DOHH2 (cell line): ENCODE results near the gene KLK3.

ENCODE experiments used
- H3F3A ChIP-seq: fragments of 200-600 bp; sonication (generic), shearing (Covaris generic); 2 replicates; pipeline ENCODE4 v1.6.0; 2016; ENCODE audit warnings: antibody characterized with exemption, mild to moderate bottlenecking; ENCODE audit not compliant: control insufficient read depth, insufficient read depth
- H3K27ac ChIP-seq: fragments of 200-600 bp; sonication (generic); 2 replicates; pipeline ENCODE4 v1.5.1; 2014; ENCODE audit warnings: low read depth, mild to moderate bottlenecking, low read length, moderate library complexity
- H3K27me3 ChIP-seq: fragments of 200-600 bp; sonication (generic); 2 replicates; pipeline ENCODE4 v1.6.1; 2014; ENCODE audit warnings: mild to moderate bottlenecking, low read length, mixed read lengths; ENCODE audit not compliant: control insufficient read depth
- H3K36me3 ChIP-seq: fragments of 200-600 bp; sonication (generic); 2 replicates; pipeline ENCODE4 v1.6.1; 2014; ENCODE audit warnings: mild to moderate bottlenecking, low read length, moderate library complexity, mixed read lengths; ENCODE audit not compliant: control insufficient read depth
- H3K4me1 ChIP-seq: fragments of 200-600 bp; sonication (generic); 2 replicates; pipeline ENCODE4 v1.6.1; 2014; ENCODE audit warnings: mild to moderate bottlenecking, low read length, mixed read lengths; ENCODE audit not compliant: control insufficient read depth
- H3K4me2 ChIP-seq: fragments of 200-600 bp; sonication (generic); 2 replicates; pipeline ENCODE4 v1.6.0; 2014; ENCODE audit warnings: mild to moderate bottlenecking, low read length, moderate library complexity
- H3K4me3 ChIP-seq: fragments of 200-600 bp; sonication (generic); 2 replicates; pipeline ENCODE4 v1.5.1; 2014; ENCODE audit warnings: mild to moderate bottlenecking, low read length, mixed read lengths
- H3K79me2 ChIP-seq: fragments of 200-600 bp; sonication (generic); 2 replicates; pipeline ENCODE4 v1.6.1; 2014; ENCODE audit warnings: mild to moderate bottlenecking, low read length, mixed read lengths; ENCODE audit not compliant: control insufficient read depth
- H3K9me2 ChIP-seq: fragments of 200-600 bp; sonication (generic); replicated peaks from 2 replicates; pipeline ENCODE4 v1.6.1; 2014; ENCODE audit warnings: mild to moderate bottlenecking, low read length, mixed read lengths; ENCODE audit not compliant: control insufficient read depth
- H3K9me3 ChIP-seq: fragments of 200-600 bp; sonication (generic); 2 replicates; pipeline ENCODE4 v1.6.1; 2014; ENCODE audit warnings: antibody characterized with exemption, low read length, mixed read lengths; ENCODE audit not compliant: control insufficient read depth, insufficient read depth
- H4K20me1 ChIP-seq: fragments of 200-600 bp; sonication (generic); 2 replicates; pipeline ENCODE4 v1.6.0; 2014; ENCODE audit warnings: low read depth, mild to moderate bottlenecking, antibody characterized with exemption, low read length, moderate library complexity; ENCODE audit not compliant: control insufficient read depth, insufficient read depth
- CTCF ChIP-seq: fragments of 200-600 bp; sonication (generic); IDR thresholded peaks from one replicate; pipeline ENCODE4 v1.5.1; 2014; ENCODE audit warnings: antibody characterized with exemption, mild to moderate bottlenecking, low read depth, low read length; ENCODE audit not compliant: poor library complexity, severe bottlenecking
- EZH2phosphoT487 ChIP-seq: fragments of 200-600 bp; sonication (generic); IDR thresholded peaks from 2 replicates; pipeline ENCODE4 v1.6.1; 2017; ENCODE audit warnings: borderline replicate concordance, mild to moderate bottlenecking, antibody characterized with exemption, low read length, moderate library complexity, mixed read lengths

The KLK3 gene

GRCh38 chr19:50899569-50899968 lies 44.9 kb downstream of the KLK3 start:
- H3K4me1 ChIP-seq = peaks cover 12% of the 10 kb centered on the region
- H3F3A ChIP-seq = no peaks in the 10 kb centered on the region
- no peaks in the 10 kb centered on the region for H3K36me3 ChIP-seq
- H3K4me2 ChIP-seq = no peak overlapping the region
- no peak for TF ChIP-seq CTCF
- TF ChIP-seq EZH2phosphoT487 = no peak
- H3K9me2 ChIP-seq = no peaks in the 10 kb centered on the region
- peaks cover 7% of the 10 kb centered on the region for H3K9me3 ChIP-seq
- H4K20me1 ChIP-seq = no peaks in the 10 kb centered on the region
- H3K4me3 ChIP-seq = no peak overlapping the region
- H3K27me3 ChIP-seq = 0 out of 2 replicates have a peak, but pooled peaks cover 7% of the 10 kb centered on the region
- H3K79me2 ChIP-seq = no peaks in the 10 kb centered on the region
- no peak overlapping the region for H3K27ac ChIP-seq

- Histone ChIP-seq H3K9me2 (no peaks in the 10 kb centered on the region), H3F3A (no peaks in the 10 kb centered on the region), H3K27me3 (0 out of 2 replicates have a peak, but pooled peaks cover 10% of the 10 kb centered on the region), H3K27ac (no peak overlapping the region), H3K9me3 (no peaks in the 10 kb centered on the region), H3K4me3 (no peak overlapping the region), H3K4me1 (no peaks in the 10 kb centered on the region), H3K79me2 (no peaks in the 10 kb centered on the region), H3K36me3 (no peaks in the 10 kb centered on the region), H3K4me2 (no peak overlapping the region), H4K20me1 (no peaks in the 10 kb centered on the region)
- TF ChIP-seq EZH2phosphoT487 (no peak), CTCF (no peak)
Measured at GRCh38 chr19:50902640-50903039, 47.9 kb downstream of the KLK3 start.

GRCh38 chr19:50906217-50906616 lies 51.5 kb downstream of the KLK3 start:
- Histone ChIP-seq H3K4me3 (no peak overlapping the region), H3F3A (no peaks in the 10 kb centered on the region), H3K27ac (no peak overlapping the region), H3K4me1 (no peaks in the 10 kb centered on the region), H4K20me1 (no peaks in the 10 kb centered on the region), H3K9me3 (no peaks in the 10 kb centered on the region), H3K4me2 (no peak overlapping the region), H3K36me3 (no peaks in the 10 kb centered on the region), H3K9me2 (no peaks in the 10 kb centered on the region), H3K27me3 (peaks cover 14% of the 10 kb centered on the region), H3K79me2 (no peaks in the 10 kb centered on the region)
- TF ChIP-seq EZH2phosphoT487 (no peak), CTCF (peak; percentile 64)

- Histone ChIP-seq H3K79me2 (no peaks in the 10 kb centered on the region), H3F3A (no peaks in the 10 kb centered on the region), H3K36me3 (no peaks in the 10 kb centered on the region), H3K4me2 (no peak overlapping the region), H3K27me3 (peaks cover 28% of the 10 kb centered on the region), H3K27ac (no peak overlapping the region), H3K4me3 (no peak overlapping the region), H3K9me3 (no peaks in the 10 kb centered on the region), H4K20me1 (no peaks in the 10 kb centered on the region), H3K9me2 (no peaks in the 10 kb centered on the region), H3K4me1 (no peaks in the 10 kb centered on the region)
- TF ChIP-seq EZH2phosphoT487 (no peak), CTCF (no peak)
Measured at GRCh38 chr19:50908336-50908735, 53.6 kb downstream of the KLK3 start.
